ENCODE measurements around the gene PLXNA4.

The PLXNA4 gene

GRCh38 chr7:132435016-132435990 is 141.0 kb downstream of the PLXNA4 start:
- TF ChIP-seq CTCF (IDR thresholded peaks at IDR 0.05; ENCODE audit: low read depth, low read length) = no peak
- no peak overlapping the region for H3K4me3 ChIP-seq (ENCODE audit: low read depth, low read length)

DNA sequence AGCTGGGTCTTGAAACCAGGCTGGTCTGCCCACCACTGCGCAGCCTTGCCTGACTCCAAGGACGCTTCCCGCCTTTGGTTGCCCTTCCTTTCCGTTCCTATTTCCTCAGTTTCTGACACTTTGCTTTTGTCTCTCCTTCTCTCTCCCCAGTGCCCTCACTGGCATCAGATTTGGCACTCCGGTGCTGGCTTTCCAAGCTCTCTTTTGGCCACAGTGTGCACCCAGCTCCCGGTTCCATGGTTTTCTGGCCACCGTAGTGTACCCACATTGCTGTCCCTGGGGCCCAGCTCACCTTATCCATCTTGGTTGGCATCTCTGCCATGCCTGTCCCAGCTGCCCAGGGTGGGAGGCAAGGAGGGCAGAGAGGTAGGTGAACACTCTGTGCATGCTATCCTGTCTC is 142.2 kb downstream of the PLXNA4 start:
- TF ChIP-seq CTCF (IDR thresholded peaks at IDR 0.05; ENCODE audit: low read depth, low read length) = no peak
- no peak overlapping the region for H3K4me3 ChIP-seq (ENCODE audit: low read depth, low read length)

DNA sequence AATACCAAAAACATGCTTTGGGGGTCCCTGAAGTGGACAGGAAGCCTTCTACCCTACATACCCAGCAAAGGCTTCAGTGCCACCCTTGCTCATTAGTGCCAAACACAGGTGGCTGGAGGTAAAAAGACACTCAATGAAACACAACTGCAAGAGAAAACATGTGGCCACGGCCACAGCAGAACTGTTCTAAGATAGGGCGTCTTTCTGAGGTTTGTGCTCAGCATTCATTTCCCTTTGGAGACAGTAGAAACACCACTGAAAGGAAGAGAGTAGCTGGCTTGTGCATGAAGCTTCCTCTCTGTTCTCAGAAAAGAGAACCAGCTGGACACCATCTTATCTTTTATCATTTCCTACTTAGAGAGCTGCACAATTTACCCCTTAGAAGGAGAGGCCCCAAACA is 143.0 kb downstream of the PLXNA4 start:
- H3K4me3 ChIP-seq (ENCODE audit: low read depth, low read length) = no peak overlapping the region
- no peak for TF ChIP-seq CTCF (IDR thresholded peaks at IDR 0.05; ENCODE audit: low read depth, low read length)

GRCh38 chr7:132430861-132431822 is 145.1 kb downstream of the PLXNA4 start:
- H3K4me3 ChIP-seq (ENCODE audit: low read depth, low read length) = no peak overlapping the region

GRCh38 chr7:132430041-132430855 is 146.0 kb downstream of the PLXNA4 start:
- no peak overlapping the region for H3K4me3 ChIP-seq (ENCODE audit: low read depth, low read length)
- TF ChIP-seq CTCF (IDR thresholded peaks at IDR 0.05; ENCODE audit: low read depth, low read length) = no peak

More at GRCh38 chr7:132430861-132431822, 145.1 kb downstream of the PLXNA4 start:
- no peak for TF ChIP-seq CTCF (IDR thresholded peaks at IDR 0.05; ENCODE audit: low read depth, low read length)

DNA sequence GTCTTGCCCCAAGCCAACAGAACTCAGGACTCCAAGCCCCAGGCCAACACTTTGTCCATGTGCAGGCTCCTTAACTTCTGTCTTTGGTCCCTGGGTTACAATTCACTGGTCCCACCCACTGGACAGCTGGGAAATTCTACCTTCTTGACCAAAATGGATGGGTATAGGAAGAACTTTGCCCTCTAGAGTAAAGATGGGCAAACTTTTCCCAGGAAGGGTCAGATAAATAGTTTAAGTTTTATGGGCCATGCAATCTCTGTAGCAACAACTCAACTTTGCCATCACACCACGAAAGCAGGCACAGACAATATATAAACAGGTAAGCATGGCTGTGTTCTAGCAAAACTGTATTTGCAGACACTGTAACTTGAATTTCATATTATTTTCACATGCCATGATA is 147.1 kb downstream of the PLXNA4 start:
- no peak for TF ChIP-seq CTCF (IDR thresholded peaks at IDR 0.05; ENCODE audit: low read depth, low read length)
- H3K4me3 ChIP-seq (ENCODE audit: low read depth, low read length) = no peak overlapping the region

Measured in WI38 (cell line).